H1 (cell line): ENCODE results near the gene UGGT2. TPM values are rescaled to one million over a fixed set of nuclear protein-coding genes. Genes with fewer than 3 reads are reported as not detected.

Experiments
- CTCF ChIA-PET: fragments of 300-600 bp; sonication (Branson Sonifier 250); formaldehyde crosslinking; loops from one replicate; lab custom pipeline; 2021; ENCODE audit not compliant: partially characterized antibody; lab: Charles Lee
- POLR2A ChIA-PET: fragments of 300-600 bp; sonication (Branson Sonifier 250); formaldehyde crosslinking; loops from one replicate; lab custom pipeline; 2021; ENCODE audit warnings: inconsistent platforms; ENCODE audit not compliant: partially characterized antibody; lab: Charles Lee
- DNase-seq, 2 experiments: peaks; one replicate each; pipeline versions ENCODE4 v3.0.0 to v3.0.0-alpha.2; 2010 to 2022; ENCODE audit warnings: low spot score in 2 of 2, low read depth in 1 of 2, mixed read lengths in 1 of 2
- FAIRE-seq: peaks from 2 replicates; lab custom pipeline; 2011; peaks lifted over from hg19 to GRCh38; lab: Jason Lieb, UNC
- H2AFZ ChIP-seq: 2 replicates; pipeline ENCODE4 v1.8.1; 2012; ENCODE audit warnings: low read length, inconsistent platforms
- H2AK5ac ChIP-seq: 2 replicates; pipeline ENCODE4 v1.6.1; 2013; ENCODE audit warnings: low read depth, low read length
- H2BK120ac ChIP-seq: replicated peaks from 2 replicates; pipeline ENCODE3; 2013; ENCODE audit warnings: low read depth, low read length, inconsistent platforms
- H2BK12ac ChIP-seq: 2 replicates; pipeline ENCODE4 v1.6.1; 2013; ENCODE audit warnings: low read depth, low read length
- H2BK15ac ChIP-seq: 2 replicates; pipeline ENCODE4 v1.6.1; 2013; ENCODE audit warnings: low read length
- H2BK20ac ChIP-seq: 2 replicates; pipeline ENCODE4 v1.6.1; 2013; ENCODE audit warnings: low read length
- H2BK5ac ChIP-seq: 2 replicates; pipeline ENCODE4 v1.6.1; 2013; ENCODE audit warnings: low read depth, low read length
- H3K14ac ChIP-seq: 2 replicates; pipeline ENCODE4 v1.6.1; 2013; ENCODE audit warnings: inconsistent platforms; ENCODE audit not compliant: insufficient read length
- H3K18ac ChIP-seq: 2 replicates; pipeline ENCODE4 v1.6.1; 2013; ENCODE audit warnings: low read length; ENCODE audit errors: extremely low read depth
- H3K23ac ChIP-seq: 2 replicates; pipeline ENCODE4 v1.6.1; 2013; ENCODE audit warnings: inconsistent platforms; ENCODE audit not compliant: insufficient read length
- H3K23me2 ChIP-seq: 2 replicates; pipeline ENCODE4 v1.6.1; 2013; ENCODE audit warnings: low read depth, low read length
- H3K27ac ChIP-seq: 2 replicates; pipeline ENCODE4 v1.6.1; 2011; ENCODE audit warnings: low read depth, low read length, inconsistent platforms
- H3K27me3 ChIP-seq, 4 experiments: replicated peaks in 1 of 4; 1 replicate in 1 of 4; 2 replicates in 3 of 4; pipeline versions ENCODE4 v1.6.1 to v1.8.1; 2011 to 2013; ENCODE audit warnings: low read length in 3 of 4, mild to moderate bottlenecking in 3 of 4, inconsistent platforms in 2 of 4, mixed read lengths in 2 of 4, moderate library complexity in 1 of 4; ENCODE audit not compliant: control insufficient read depth in 3 of 4, insufficient read depth in 3 of 4; ENCODE audit errors: extremely low read depth in 1 of 4
- H3K36me3 ChIP-seq, 4 experiments: 2 replicates each; pipeline versions ENCODE4 v1.6.1 to v1.8.1; 2011 to 2013; ENCODE audit warnings: mild to moderate bottlenecking in 4 of 4, low read length in 3 of 4, moderate library complexity in 2 of 4, control low read depth in 1 of 4, inconsistent platforms in 1 of 4; ENCODE audit not compliant: insufficient read depth in 4 of 4, control insufficient read depth in 2 of 4
- H3K4ac ChIP-seq: replicated peaks from 2 replicates; pipeline ENCODE3; 2013; ENCODE audit warnings: low read length, low read depth, mixed read lengths, inconsistent platforms; ENCODE audit not compliant: insufficient read length
- H3K4me1 ChIP-seq, 4 experiments: replicated peaks in 1 of 4; 1 replicate in 1 of 4; 2 replicates in 3 of 4; pipeline versions ENCODE4 v1.6.1 to v1.8.1; 2011 to 2013; ENCODE audit warnings: low read length in 3 of 4, inconsistent platforms in 2 of 4, mixed read lengths in 1 of 4; ENCODE audit not compliant: insufficient read depth in 4 of 4, control insufficient read depth in 3 of 4
- H3K4me2 ChIP-seq, 2 experiments: 2 replicates each; pipeline versions ENCODE4 v1.6.1 to v1.8.1; 2011 to 2013; ENCODE audit warnings: low read depth in 2 of 2, low read length in 2 of 2, control low read depth in 1 of 2, inconsistent platforms in 1 of 2, mild to moderate bottlenecking in 1 of 2; ENCODE audit not compliant: insufficient read depth in 1 of 2
- H3K4me3 ChIP-seq, 4 experiments: fragments of 200-600, 300-600 bp in 1 of 4; sonication (generic), shearing (Covaris generic), sonication (Bioruptor Twin) in 1 of 4; 2 replicates each; pipeline versions ENCODE4 v1.5.1 to v1.8.1; 2011 to 2016; ENCODE audit warnings: low read length in 4 of 4, low read depth in 3 of 4, control low read depth in 2 of 4, inconsistent platforms in 2 of 4, mild to moderate bottlenecking in 2 of 4, mixed read lengths in 1 of 4, moderate library complexity in 1 of 4; ENCODE audit not compliant: insufficient read depth in 2 of 4; ENCODE audit errors: extremely low read depth in 1 of 4
- H3K56ac ChIP-seq: replicated peaks from 2 replicates; pipeline ENCODE3; 2013; ENCODE audit warnings: low read depth, mild to moderate bottlenecking, mixed read lengths, low read length, inconsistent platforms; ENCODE audit not compliant: insufficient read length
- H3K79me1 ChIP-seq: 2 replicates; pipeline ENCODE4 v1.6.1; 2013; ENCODE audit warnings: low read depth, low read length, control low read depth
- H3K79me2 ChIP-seq, 2 experiments: 2 replicates each; pipeline versions ENCODE4 v1.6.1 to v1.8.1; 2012 to 2013; ENCODE audit warnings: low read length in 2 of 2, mild to moderate bottlenecking in 2 of 2, inconsistent platforms in 1 of 2; ENCODE audit not compliant: insufficient read depth in 2 of 2, control insufficient read depth in 1 of 2
- H3K9ac ChIP-seq, 4 experiments: replicated peaks in 1 of 4; 1 replicate in 1 of 4; 2 replicates in 3 of 4; pipeline versions ENCODE4 v1.6.1 to v1.8.1; 2011 to 2013; ENCODE audit warnings: low read depth in 3 of 4, low read length in 3 of 4, control low read depth in 2 of 4, mild to moderate bottlenecking in 2 of 4, moderate library complexity in 2 of 4, inconsistent platforms in 1 of 4; ENCODE audit errors: extremely low read depth in 1 of 4
- H3K9me3 ChIP-seq, 2 experiments: 2 replicates each; pipeline versions ENCODE4 v1.6.1 to v1.8.1; 2012 to 2013; ENCODE audit warnings: mild to moderate bottlenecking in 2 of 2, moderate library complexity in 2 of 2, control low read depth in 1 of 2, inconsistent platforms in 1 of 2, low read depth in 1 of 2, low read length in 1 of 2, mixed read lengths in 1 of 2; ENCODE audit not compliant: insufficient read depth in 2 of 2
- H4K20me1 ChIP-seq, 2 experiments: replicated peaks in 1 of 2; 2 replicates each; pipeline versions ENCODE3 to v1.8.1; 2011 to 2013; ENCODE audit warnings: inconsistent platforms in 2 of 2, low read length in 2 of 2, mild to moderate bottlenecking in 1 of 2; ENCODE audit not compliant: insufficient read depth in 2 of 2, control insufficient read depth in 1 of 2
- H4K5ac ChIP-seq: 2 replicates; pipeline ENCODE4 v1.6.1; 2013; ENCODE audit warnings: low read length, low read depth, mixed read lengths, inconsistent platforms; ENCODE audit not compliant: insufficient read length
- H4K8ac ChIP-seq: 2 replicates; pipeline ENCODE4 v1.8.0; 2013; ENCODE audit warnings: mild to moderate bottlenecking, moderate library complexity, low read length, inconsistent platforms; ENCODE audit not compliant: insufficient read depth; ENCODE audit errors: extremely low read depth
- H4K91ac ChIP-seq: replicated peaks from 2 replicates; pipeline ENCODE3; 2013; ENCODE audit warnings: low read length, mixed read lengths, inconsistent platforms; ENCODE audit not compliant: insufficient read length
- ASH2L ChIP-seq: fragments of 200-600, 300-600 bp; sonication (generic); IDR thresholded peaks from one replicate; pipeline ENCODE4 v1.7.1; 2017; ENCODE audit warnings: low read length
- BRCA1 ChIP-seq: IDR thresholded peaks from 2 replicates; pipeline ENCODE4 v1.6.1; 2012; ENCODE audit warnings: low read depth, low read length, improper control_type of control experiment
- CEBPB ChIP-seq: IDR thresholded peaks from 2 replicates; pipeline ENCODE4 v1.6.1; 2012; ENCODE audit warnings: low read depth, low read length
- EZH2 ChIP-seq: fragments of 200-600 bp; sonication (generic); IDR thresholded peaks from 2 replicates; pipeline ENCODE4 v1.7.1; 2012; ENCODE audit warnings: low read depth, mild to moderate bottlenecking, moderate library complexity, low read length, inconsistent platforms; ENCODE audit not compliant: severe bottlenecking
- PHF8 ChIP-seq: fragments of 200-600 bp; sonication (generic); conservative IDR thresholded peaks from 2 replicates; pipeline ENCODE4 v1.7.1; 2012; ENCODE audit warnings: low read depth, mild to moderate bottlenecking, inconsistent platforms, low read length, moderate library complexity
- RBBP5 ChIP-seq: IDR thresholded peaks from 2 replicates; pipeline ENCODE4 v1.7.1; 2012; ENCODE audit warnings: low read depth, mild to moderate bottlenecking, inconsistent platforms, low read length, moderate library complexity, borderline replicate concordance
- RNF2 ChIP-seq: fragments of 200-900, 300-1000 bp; sonication (generic); IDR thresholded peaks from 2 replicates; pipeline ENCODE4 v1.7.1; 2016; ENCODE audit warnings: borderline replicate concordance, low read depth, mild to moderate bottlenecking, antibody characterized with exemption, low read length; ENCODE audit not compliant: poor library complexity, severe bottlenecking; ENCODE audit errors: missing control alignments
- SUZ12 ChIP-seq: fragments of 200-600 bp; sonication (generic); IDR thresholded peaks from 2 replicates; pipeline ENCODE4 v1.6.1; 2012; ENCODE audit warnings: mild to moderate bottlenecking, inconsistent platforms, low read length, moderate library complexity, mixed read lengths
- WGBS, 2 experiments: shearing (Covaris generic) in 1 of 2; methylation state at CpG; one replicate each; pipeline versions ENCODE4 v1.1.6 to v1.1.7; 2013 to 2015; ENCODE audit warnings: low lambda C conversion rate in 2 of 2, mixed read lengths in 2 of 2, inconsistent platforms in 1 of 2, low coverage in 1 of 2, missing lambda C conversion rate in 1 of 2; ENCODE audit not compliant: insufficient replicate concordance in 2 of 2, insufficient coverage in 1 of 2, insufficient read length in 1 of 2; ENCODE audit errors: extremely low coverage in 1 of 2, missing lambda C conversion rate in 1 of 2; 5-methylcytosine and 5-hydroxymethylcytosine counted together
- polyA plus RNA-seq, 7 experiments: library from polyadenylated mRNA; depleted of rRNA in 3 of 7; stranded (reverse) in 5 of 7; unstranded in 2 of 7; fragments of >200 nt in 5 of 7; fragments of 200-250 nt in 2 of 7; gene quantifications; 1 replicate in 5 of 7; 2 replicates in 1 of 7; 4 replicates in 1 of 7; pipeline versions ENCODE4 v1.2.1 to v1.2.3, GENCODE V29; 2011 to 2013; ENCODE audit warnings: missing spikeins in 2 of 7, mixed read lengths in 2 of 7
- total RNA-seq: library from RNA; stranded (reverse); fragmentation: NEBNext Ultra II Directional; extraction: Animal tissue kit (Norgen Biotek cat#: 25700); gene quantifications from 2 replicates; pipeline ENCODE4 v1.2.1, GENCODE V29; 2021
- TF ChIP-seq, protein P1 (sequence below): IDR thresholded peaks from 2 replicates; pipeline ENCODE4 v1.6.1; 2012; ENCODE audit warnings: inconsistent platforms

UGGT2 gene
- total and polyA plus RNA-seq, 2 of the 8 experiments (the other 6 are each of a cell fraction or from before 2014, with no cell fraction given): 5.9 to 25.1 TPM

DNA sequence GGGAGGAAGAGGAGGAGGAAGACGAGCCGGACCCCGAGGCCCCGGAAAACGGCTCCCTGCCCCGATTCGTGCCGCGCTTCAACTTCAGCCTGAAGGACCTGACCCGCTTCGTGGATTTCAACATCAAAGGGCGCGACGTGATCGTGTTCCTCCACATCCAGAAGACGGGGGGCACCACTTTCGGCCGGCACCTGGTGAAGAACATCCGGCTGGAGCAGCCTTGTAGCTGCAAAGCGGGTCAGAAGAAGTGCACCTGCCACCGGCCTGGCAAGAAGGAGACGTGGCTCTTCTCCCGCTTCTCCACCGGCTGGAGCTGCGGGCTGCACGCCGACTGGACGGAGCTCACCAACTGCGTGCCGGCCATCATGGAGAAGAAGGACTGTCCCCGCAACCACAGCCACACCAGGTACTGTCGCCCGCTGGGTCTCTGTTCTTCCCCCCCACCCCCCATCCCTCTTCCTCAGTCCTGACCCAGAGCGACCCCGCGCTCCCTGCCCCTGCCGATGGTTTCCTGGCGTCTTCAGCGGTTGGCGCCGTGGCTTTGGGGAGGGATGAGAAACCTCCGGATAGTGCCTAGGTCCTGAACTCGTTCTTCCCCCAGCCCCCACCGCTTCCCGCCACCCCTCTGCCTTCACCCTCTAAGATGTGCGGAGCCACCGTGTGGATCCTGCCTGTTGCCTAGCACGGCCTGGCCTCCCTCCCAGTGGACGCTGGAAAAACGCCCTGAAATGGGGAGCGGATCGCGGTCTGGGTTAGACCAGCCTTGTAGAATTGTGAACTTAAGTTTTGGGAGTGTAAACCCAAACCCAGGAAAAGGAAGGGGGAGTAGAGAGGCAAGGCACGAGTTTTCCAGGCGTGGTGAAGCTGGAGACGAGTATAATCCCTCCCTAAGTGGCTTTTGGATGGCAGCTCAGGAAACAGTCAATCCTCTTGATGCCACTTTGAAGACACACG is 38.2 kb upstream of the UGGT2 start:
- H2BK20ac ChIP-seq: no peak overlapping the region
- peaks cover 16% of the 10 kb centered on the region for H3K23me2 ChIP-seq
- peak overlapping the region in 2 of 4 experiments; percentile 6 to 42; a peak in 2 of 7 replicates for H3K9ac ChIP-seq
- H3K4ac ChIP-seq: no peak overlapping the region
- no peak overlapping the region for H2BK5ac ChIP-seq
- H3K27ac ChIP-seq: no peak overlapping the region
- peaks cover 0 to 3% (median 1%) of the 10 kb centered on the region in 4 experiments; a peak in 3 of 7 replicates for H3K4me1 ChIP-seq
- DNase-seq (peak in 1 of 2 experiments; percentile 72), FAIRE-seq (no peak)
- no peaks in the 10 kb centered on the region for H3K9me3 ChIP-seq
- H4K5ac ChIP-seq: no peak overlapping the region
- H3K18ac ChIP-seq: no peak overlapping the region; the same call in 1 of the 2 replicates
- H2BK15ac ChIP-seq: no peak overlapping the region; the same call in 1 of the 2 replicates
- peak overlapping the region; percentile 91; the same call in 1 of the 2 replicates for H2AFZ ChIP-seq
- H2AK5ac ChIP-seq: no peak overlapping the region
- no peak overlapping the region for H3K14ac ChIP-seq
- peak overlapping the region; percentile 58 to 70 (median 63) for H3K4me3 ChIP-seq
- ChIA-PET POLR2A (no interaction called here), CTCF (interaction anchor here (1.0 to 2.0 kb wide), 6 partner anchors 9 to 655 kb away, joined by 3 to 7 read pairs (median 3); no protein-coding TSS in a partner anchor)
- no peak overlapping the region for H4K91ac ChIP-seq
- peaks cover 0 to 3% of the 10 kb centered on the region in 2 experiments for H4K20me1 ChIP-seq
- no peak overlapping the region for H2BK120ac ChIP-seq
- H3K56ac ChIP-seq: no peak overlapping the region
- 3% methylated on average over 29 of the region's 57 CpGs; no CpG with 5 or more reads in 1 of the 2 experiments for WGBS, 2 experiments
- H3K79me1 ChIP-seq: no peaks in the 10 kb centered on the region
- H2BK12ac ChIP-seq: no peak overlapping the region
- no peak overlapping the region for H3K23ac ChIP-seq
- H4K8ac ChIP-seq: no peak overlapping the region
- H3K36me3 ChIP-seq: no peaks in the 10 kb centered on the region
- peak overlapping the region; percentile 90 to 100 for H3K4me2 ChIP-seq
- H3K27me3 ChIP-seq: peaks cover 23 to 45% (median 32%) of the 10 kb centered on the region in 4 experiments
- H3K79me2 ChIP-seq: no peaks in the 10 kb centered on the region
- TF ChIP-seq SUZ12 (peak; percentile 88), EZH2 (peak; percentile 73), RNF2 (peak; percentile 55), BRCA1 (no peak), CEBPB (no peak), ASH2L (peak; percentile 67), PHF8 (0 out of 2 replicates have a peak, but pooled peaks have one; percentile 22), RBBP5 (peak; percentile 67; the same call in 1 of the 2 replicates)
- TF ChIP-seq, protein P1, sequence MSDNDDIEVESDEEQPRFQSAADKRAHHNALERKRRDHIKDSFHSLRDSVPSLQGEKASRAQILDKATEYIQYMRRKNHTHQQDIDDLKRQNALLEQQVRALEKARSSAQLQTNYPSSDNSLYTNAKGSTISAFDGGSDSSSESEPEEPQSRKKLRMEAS: peak; percentile 24; the same call in 1 of the 2 replicates
